Measurements from ENCODE around the gene MYH3. TPM values are rescaled to one million over a fixed set of nuclear protein-coding genes. Genes with fewer than 3 reads are reported as not detected.

The MYH3 gene
- polyA plus RNA-seq, 2 of the 4 experiments (the other 2 are of a cell fraction): 1.6 to 2.1 TPM

DNA sequence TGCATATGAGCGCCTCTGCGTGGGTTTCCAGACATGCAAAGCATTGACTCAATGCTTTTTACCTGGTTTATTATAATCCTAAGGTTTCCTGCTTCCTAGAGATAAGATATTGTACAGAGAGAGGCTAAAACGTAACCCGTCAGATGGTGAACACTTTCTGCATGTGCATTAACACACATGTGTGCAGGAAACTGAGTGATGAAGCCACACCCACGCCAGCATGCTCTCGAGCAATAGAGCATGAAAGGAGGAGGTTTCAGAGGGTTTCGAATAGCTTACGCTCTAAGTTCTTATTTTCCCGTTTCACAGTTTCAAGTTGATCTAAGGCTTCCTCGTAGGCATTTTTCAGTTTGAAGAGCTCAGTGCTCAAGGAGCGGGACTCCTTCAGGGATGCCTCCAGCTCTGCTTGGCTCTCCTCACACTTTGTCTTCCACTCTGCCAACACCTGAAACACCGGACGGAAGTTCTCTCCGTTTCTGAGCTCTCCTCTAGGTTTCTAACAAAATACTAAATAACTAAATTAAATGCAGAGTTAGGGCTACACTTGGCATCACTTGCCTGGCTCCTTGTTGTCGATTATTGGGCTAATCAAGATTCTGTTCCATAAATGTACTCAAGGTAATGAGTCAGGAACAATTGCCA is 23.2 kb downstream of the MYH3 start:
- H3K4me1 ChIP-seq: no peaks in the 10 kb centered on the region
- H3K4me3 ChIP-seq: no peak overlapping the region
- H3K9me3 ChIP-seq: no peaks in the 10 kb centered on the region
- WGBS (ENCODE audit: missing lambda C conversion rate): 81% methylated on average over 15 of the region's 15 CpGs
- CTCF ChIA-PET: interaction anchor here (0.7 to 18.5 kb wide), 5 partner anchors 10 to 338 kb away, joined by 3 to 315 read pairs (median 5); no protein-coding TSS in a partner anchor
- FAIRE-seq (no peak), ATAC-seq (no peak), DNase-seq (ENCODE audit: low read depth in 1 of 2, low spot score in 1 of 2) (no peak)
- TF ChIP-seq JUNB (IDR thresholded peaks at IDR 0.05) (no peak), RARB (CRISPR knock-in tag; IDR thresholded peaks at IDR 0.05) (no peak), KDM5A (IDR thresholded peaks at IDR 0.05) (no peak), TP53 (CRISPR knock-in tag; IDR thresholded peaks at IDR 0.05) (no peak), RCOR1 (IDR thresholded peaks at IDR 0.05; ENCODE audit: low read depth, low read length) (no peak)
- TF ChIP-seq, protein P1, sequence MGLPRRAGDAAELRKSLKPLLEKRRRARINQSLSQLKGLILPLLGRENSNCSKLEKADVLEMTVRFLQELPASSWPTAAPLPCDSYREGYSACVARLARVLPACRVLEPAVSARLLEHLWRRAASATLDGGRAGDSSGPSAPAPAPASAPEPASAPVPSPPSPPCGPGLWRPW (IDR thresholded peaks at IDR 0.05): no peak
- TF ChIP-seq, protein P2, sequence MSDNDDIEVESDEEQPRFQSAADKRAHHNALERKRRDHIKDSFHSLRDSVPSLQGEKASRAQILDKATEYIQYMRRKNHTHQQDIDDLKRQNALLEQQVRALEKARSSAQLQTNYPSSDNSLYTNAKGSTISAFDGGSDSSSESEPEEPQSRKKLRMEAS (IDR thresholded peaks at IDR 0.05): no peak
- TF ChIP-seq, protein P3, sequence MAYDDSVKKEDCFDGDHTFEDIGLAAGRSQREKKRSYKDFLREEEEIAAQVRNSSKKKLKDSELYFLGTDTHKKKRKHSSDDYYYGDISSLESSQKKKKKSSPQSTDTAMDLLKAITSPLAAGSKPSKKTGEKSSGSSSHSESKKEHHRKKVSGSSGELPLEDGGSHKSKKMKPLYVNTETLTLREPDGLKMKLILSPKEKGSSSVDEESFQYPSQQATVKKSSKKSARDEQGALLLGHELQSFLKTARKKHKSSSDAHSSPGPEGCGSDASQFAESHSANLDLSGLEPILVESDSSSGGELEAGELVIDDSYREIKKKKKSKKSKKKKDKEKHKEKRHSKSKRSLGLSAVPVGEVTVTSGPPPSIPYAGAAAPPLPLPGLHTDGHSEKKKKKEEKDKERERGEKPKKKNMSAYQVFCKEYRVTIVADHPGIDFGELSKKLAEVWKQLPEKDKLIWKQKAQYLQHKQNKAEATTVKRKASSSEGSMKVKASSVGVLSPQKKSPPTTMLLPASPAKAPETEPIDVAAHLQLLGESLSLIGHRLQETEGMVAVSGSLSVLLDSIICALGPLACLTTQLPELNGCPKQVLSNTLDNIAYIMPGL (CRISPR knock-in tag; IDR thresholded peaks at IDR 0.05; ENCODE audit: borderline replicate concordance): no peak
- POLR2A ChIA-PET: no interaction called here
- no peak overlapping the region for H3K4me2 ChIP-seq
- no peak overlapping the region for H3K27ac ChIP-seq

DNA sequence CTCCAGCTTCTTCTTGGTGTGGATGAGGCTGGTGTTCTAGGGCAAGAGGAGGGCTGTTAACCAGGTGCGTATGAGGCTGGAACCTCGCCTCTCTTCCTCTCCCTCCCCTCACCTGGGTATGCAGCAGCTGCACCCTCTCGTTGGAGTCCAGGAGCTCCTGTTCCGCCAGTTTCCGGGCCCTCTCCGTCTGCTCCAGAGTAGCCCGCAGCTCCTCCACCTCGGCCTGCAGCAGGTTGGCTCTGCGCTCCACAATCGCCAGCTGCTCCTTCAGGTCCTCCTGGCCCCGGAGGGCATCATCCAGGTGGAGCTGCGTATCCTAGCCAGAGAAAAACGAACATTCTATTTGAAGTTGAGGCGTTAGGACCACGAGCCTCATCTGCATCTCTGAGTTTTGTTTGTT is 25.4 kb downstream of the MYH3 start:
- no peak for ATAC-seq
- Histone ChIP-seq H3K4me3 (no peak overlapping the region), H3K27ac (no peak overlapping the region), H3K4me1 (no peaks in the 10 kb centered on the region), H3K4me2 (no peak overlapping the region), H3K9me3 (no peaks in the 10 kb centered on the region)
- WGBS (ENCODE audit: missing lambda C conversion rate): 70% methylated on average over 15 of the region's 15 CpGs
- DNase-seq (ENCODE audit: low read depth in 1 of 2, low spot score in 1 of 2): no peak
- no peak for FAIRE-seq
- ChIA-PET CTCF (interaction anchor here (0.5 to 18.5 kb wide), 13 partner anchors 9 to 1013 kb away, joined by 3 to 315 read pairs (median 4); no protein-coding TSS in a partner anchor), POLR2A (no interaction called here)
- TF ChIP-seq FOXS1 (CRISPR knock-in tag; IDR thresholded peaks at IDR 0.05): no peak
- TF ChIP-seq, protein P3 (CRISPR knock-in tag; IDR thresholded peaks at IDR 0.05; ENCODE audit: borderline replicate concordance): no peak
- TF ChIP-seq, protein P4, sequence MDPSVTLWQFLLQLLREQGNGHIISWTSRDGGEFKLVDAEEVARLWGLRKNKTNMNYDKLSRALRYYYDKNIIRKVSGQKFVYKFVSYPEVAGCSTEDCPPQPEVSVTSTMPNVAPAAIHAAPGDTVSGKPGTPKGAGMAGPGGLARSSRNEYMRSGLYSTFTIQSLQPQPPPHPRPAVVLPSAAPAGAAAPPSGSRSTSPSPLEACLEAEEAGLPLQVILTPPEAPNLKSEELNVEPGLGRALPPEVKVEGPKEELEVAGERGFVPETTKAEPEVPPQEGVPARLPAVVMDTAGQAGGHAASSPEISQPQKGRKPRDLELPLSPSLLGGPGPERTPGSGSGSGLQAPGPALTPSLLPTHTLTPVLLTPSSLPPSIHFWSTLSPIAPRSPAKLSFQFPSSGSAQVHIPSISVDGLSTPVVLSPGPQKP (IDR thresholded peaks at IDR 0.05; ENCODE audit: low read depth, low read length): no peak

DNA sequence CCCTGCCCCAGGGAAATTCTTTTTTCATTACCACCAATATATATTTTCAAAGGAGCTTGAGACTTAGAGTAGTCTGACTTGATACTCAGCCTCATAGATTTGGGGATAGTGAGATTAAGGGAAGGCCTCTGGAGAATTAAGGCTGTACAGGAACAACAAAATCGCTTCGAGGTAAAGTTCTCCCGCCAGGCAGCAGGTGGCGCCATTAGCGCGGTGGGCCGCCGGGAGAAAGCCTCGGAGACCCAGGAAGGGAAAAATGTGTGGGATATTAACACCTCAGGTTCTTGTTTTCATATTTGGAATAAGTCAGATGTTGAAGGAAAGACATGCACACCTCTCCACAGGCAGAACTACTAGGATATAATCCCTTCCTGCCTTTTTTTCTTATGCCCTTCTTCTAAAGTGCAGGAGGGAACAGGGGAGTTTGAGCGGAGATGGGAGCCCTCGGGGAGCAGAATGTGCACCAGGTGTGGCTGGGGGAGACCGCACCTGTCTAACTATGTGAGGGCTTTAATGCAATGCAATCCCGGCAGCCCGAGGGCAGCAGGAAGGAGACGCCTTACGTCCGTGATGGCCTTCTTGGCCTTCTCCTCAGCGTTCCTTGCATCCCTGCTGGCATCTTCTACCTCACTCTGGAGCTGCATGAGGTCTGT is 25.9 kb downstream of the MYH3 start:
- Histone ChIP-seq H3K27ac (no peak overlapping the region), H3K4me2 (no peak overlapping the region; the same call in 2 of the 3 replicates), H3K9me3 (no peaks in the 10 kb centered on the region), H3K4me3 (no peak overlapping the region), H3K4me1 (no peaks in the 10 kb centered on the region)
- ATAC-seq: peak; percentile 63 to 91; a peak in 3 of 6 replicates
- TF ChIP-seq RAD21 (conservative IDR thresholded peaks at IDR 0.05 in 1 of 2, IDR thresholded peaks at IDR 0.05 in 1 of 2): peak; percentile 40 to 60; a peak in 3 of 5 replicates
- no peak for TF ChIP-seq GATA3 (IDR thresholded peaks at IDR 0.05; ENCODE audit: borderline replicate concordance)
- peak; percentile 41; the same call in 2 of the 3 replicates for TF ChIP-seq SMC3 (IDR thresholded peaks at IDR 0.05)
- TF ChIP-seq, protein P5, sequence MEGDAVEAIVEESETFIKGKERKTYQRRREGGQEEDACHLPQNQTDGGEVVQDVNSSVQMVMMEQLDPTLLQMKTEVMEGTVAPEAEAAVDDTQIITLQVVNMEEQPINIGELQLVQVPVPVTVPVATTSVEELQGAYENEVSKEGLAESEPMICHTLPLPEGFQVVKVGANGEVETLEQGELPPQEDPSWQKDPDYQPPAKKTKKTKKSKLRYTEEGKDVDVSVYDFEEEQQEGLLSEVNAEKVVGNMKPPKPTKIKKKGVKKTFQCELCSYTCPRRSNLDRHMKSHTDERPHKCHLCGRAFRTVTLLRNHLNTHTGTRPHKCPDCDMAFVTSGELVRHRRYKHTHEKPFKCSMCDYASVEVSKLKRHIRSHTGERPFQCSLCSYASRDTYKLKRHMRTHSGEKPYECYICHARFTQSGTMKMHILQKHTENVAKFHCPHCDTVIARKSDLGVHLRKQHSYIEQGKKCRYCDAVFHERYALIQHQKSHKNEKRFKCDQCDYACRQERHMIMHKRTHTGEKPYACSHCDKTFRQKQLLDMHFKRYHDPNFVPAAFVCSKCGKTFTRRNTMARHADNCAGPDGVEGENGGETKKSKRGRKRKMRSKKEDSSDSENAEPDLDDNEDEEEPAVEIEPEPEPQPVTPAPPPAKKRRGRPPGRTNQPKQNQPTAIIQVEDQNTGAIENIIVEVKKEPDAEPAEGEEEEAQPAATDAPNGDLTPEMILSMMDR (IDR thresholded peaks at IDR 0.05): peak; percentile 79
- no peak for FAIRE-seq
- 48% methylated on average over 18 of the region's 18 CpGs for WGBS (ENCODE audit: missing lambda C conversion rate)
- DNase-seq (ENCODE audit: low read depth in 1 of 2, low spot score in 1 of 2): peak; percentile 43 to 44
- POLR2A ChIA-PET: no interaction called here
- CTCF ChIA-PET: interaction anchor here (0.5 to 18.5 kb wide), 20 partner anchors 8 to 1304 kb away, joined by 3 to 315 read pairs (median 4); no protein-coding TSS in a partner anchor
